GM18520 (cell line): ENCODE data around the gene FBXO36.

Source experiments
- ATAC-seq: cut with Tn5 transposase; IDR thresholded peaks from one replicate; pipeline ENCODE4 v1.9.1; 2021; ENCODE audit not compliant: unreplicated experiment

The FBXO36 gene

GRCh38 chr2:230043025-230043424, 120.7 kb downstream of the FBXO36 start:
- no peak for ATAC-seq

GRCh38 chr2:230043461-230043860, 121.2 kb downstream of the FBXO36 start:
- no peak for ATAC-seq

- ATAC-seq, result no peak
Measured at GRCh38 chr2:230046491-230046890, 124.2 kb downstream of the FBXO36 start.

- ATAC-seq, result no peak
Measured at GRCh38 chr2:230048010-230048671, 125.8 kb downstream of the FBXO36 start.

GRCh38 chr2:230050136-230050535, 127.8 kb downstream of the FBXO36 start:
- ATAC-seq, result no peak

- ATAC-seq, result no peak
Measured at GRCh38 chr2:230052299-230052698, 130.0 kb downstream of the FBXO36 start.

GRCh38 chr2:230053753-230054478, 131.6 kb downstream of the FBXO36 start:
- no peak for ATAC-seq

GRCh38 chr2:230060672-230061293, 138.5 kb downstream of the FBXO36 start:
- ATAC-seq, result no peak
